Measurements from ENCODE around the gene LRRC23. TPM values are rescaled to one million over a fixed set of nuclear protein-coding genes. Genes with fewer than 3 reads are reported as not detected.

Gene LRRC23
- total and polyA plus RNA-seq, 9 of the 15 experiments (the other 6 are each of a cell fraction or from before 2014, with no cell fraction given): 2.2 to 7.0 (median 3.0) TPM

DNA sequence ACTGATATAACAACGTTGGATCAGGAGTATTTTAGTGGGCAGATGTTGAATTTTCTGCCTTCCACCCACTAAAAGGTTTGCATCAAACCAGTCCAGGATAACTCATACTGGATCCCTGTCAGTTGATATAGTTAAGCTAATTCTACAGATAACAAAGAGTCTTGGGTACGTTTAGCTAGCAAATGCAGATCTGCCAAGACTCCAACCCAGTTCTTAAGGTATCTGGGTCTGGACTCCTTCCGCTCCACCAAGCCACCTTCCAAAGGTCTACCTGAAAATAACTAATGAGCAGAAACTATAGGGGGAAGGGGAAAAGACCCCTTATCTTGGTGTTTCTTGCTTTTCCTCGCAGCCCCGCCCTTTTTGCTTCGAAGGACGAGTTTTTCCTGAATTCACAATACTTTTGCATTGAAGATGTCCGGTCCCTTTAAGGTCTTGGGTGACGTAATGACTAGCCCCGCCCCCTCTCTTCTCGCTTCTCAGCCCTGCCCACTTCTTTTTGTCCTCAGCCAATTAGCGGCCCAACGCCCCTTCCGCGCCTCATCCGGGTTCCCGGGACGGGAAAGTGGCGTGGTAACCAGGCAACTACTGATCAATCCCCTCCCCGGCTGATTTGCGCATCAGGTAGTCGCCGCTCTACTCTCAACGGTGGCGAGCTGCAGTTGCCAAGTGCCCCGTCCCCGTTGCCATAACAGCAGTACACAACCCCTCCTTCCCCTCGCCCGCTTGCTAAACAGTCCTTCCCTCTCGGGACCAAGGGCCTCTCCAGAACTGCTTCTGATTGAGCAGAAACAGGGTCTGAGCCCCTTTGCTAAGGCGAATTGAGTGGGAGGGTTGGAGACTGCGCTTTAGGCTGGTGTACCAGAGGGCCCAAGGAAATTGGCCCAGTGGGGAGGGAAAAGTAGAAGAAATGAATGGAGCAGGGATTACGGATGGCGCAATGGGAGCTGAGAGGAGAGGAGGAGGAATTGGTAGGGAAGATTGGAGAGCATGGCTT lies at the start of gene LRRC23 (continued):
- TF ChIP-seq JUND (IDR thresholded peaks at IDR 0.05; ENCODE audit: borderline replicate concordance, low read depth, low read length) (peak; percentile 88), JUND (tag; IDR thresholded peaks at IDR 0.05; ENCODE audit: borderline replicate concordance, low read depth, low read length) (peak; percentile 89; the same call in 2 of the 3 replicates), ZNF121 (CRISPR knock-in tag; conservative IDR thresholded peaks at IDR 0.05) (no peak), MGA (IDR thresholded peaks at IDR 0.05) (no peak), THRA (IDR thresholded peaks at IDR 0.05) (no peak), PHF20 (IDR thresholded peaks at IDR 0.05; ENCODE audit: partially characterized antibody) (peak; percentile 13), POLR2G (IDR thresholded peaks at IDR 0.05; ENCODE audit: low read depth, low read length) (no peak)
- TF ChIP-seq, protein P1, sequence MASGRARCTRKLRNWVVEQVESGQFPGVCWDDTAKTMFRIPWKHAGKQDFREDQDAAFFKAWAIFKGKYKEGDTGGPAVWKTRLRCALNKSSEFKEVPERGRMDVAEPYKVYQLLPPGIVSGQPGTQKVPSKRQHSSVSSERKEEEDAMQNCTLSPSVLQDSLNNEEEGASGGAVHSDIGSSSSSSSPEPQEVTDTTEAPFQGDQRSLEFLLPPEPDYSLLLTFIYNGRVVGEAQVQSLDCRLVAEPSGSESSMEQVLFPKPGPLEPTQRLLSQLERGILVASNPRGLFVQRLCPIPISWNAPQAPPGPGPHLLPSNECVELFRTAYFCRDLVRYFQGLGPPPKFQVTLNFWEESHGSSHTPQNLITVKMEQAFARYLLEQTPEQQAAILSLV (tag; IDR thresholded peaks at IDR 0.05): no peak
